Measurements from ENCODE around the gene SNX5. TPM values are rescaled to one million over a fixed set of nuclear protein-coding genes. Genes with fewer than 3 reads are reported as not detected.
A peak's percentile ranks its signal among the peaks of the same experiment; 100 is the strongest.

The SNX5 gene
- total and polyA plus RNA-seq, 2 of the 13 experiments (the other 11 are each of a cell fraction or from before 2014, with no cell fraction given) = 664 to 1,040 TPM

DNA sequence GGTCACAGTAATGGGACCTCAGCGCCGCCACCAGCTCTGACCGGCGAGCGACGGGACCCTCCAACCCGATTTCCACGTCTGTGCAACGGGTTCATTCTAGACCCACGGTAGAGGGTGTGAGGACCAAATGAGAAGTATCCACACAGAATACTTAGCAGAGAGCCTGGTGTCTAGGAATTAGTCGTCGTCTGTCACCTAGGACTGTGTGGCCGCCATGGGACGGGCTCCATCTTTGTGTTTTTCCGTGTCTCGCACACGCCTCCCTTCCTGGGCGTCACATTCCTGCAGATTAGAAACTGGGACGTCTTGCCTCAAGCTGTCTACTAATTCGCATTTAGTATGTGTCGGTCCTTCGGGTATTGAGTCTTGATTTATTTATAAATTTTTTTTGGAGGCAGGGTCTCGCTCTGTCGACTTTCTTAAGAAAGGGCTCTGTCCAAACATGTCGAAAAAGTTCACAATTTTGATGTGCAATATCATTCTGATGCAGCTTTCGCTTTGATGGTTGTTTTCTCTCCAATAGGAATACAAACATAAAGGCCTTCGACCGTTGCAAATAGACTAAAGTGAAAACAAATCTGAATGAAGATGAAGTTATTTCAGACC, 787 bp upstream of the SNX5 start (continued):
- TF ChIP-seq, protein P1, sequence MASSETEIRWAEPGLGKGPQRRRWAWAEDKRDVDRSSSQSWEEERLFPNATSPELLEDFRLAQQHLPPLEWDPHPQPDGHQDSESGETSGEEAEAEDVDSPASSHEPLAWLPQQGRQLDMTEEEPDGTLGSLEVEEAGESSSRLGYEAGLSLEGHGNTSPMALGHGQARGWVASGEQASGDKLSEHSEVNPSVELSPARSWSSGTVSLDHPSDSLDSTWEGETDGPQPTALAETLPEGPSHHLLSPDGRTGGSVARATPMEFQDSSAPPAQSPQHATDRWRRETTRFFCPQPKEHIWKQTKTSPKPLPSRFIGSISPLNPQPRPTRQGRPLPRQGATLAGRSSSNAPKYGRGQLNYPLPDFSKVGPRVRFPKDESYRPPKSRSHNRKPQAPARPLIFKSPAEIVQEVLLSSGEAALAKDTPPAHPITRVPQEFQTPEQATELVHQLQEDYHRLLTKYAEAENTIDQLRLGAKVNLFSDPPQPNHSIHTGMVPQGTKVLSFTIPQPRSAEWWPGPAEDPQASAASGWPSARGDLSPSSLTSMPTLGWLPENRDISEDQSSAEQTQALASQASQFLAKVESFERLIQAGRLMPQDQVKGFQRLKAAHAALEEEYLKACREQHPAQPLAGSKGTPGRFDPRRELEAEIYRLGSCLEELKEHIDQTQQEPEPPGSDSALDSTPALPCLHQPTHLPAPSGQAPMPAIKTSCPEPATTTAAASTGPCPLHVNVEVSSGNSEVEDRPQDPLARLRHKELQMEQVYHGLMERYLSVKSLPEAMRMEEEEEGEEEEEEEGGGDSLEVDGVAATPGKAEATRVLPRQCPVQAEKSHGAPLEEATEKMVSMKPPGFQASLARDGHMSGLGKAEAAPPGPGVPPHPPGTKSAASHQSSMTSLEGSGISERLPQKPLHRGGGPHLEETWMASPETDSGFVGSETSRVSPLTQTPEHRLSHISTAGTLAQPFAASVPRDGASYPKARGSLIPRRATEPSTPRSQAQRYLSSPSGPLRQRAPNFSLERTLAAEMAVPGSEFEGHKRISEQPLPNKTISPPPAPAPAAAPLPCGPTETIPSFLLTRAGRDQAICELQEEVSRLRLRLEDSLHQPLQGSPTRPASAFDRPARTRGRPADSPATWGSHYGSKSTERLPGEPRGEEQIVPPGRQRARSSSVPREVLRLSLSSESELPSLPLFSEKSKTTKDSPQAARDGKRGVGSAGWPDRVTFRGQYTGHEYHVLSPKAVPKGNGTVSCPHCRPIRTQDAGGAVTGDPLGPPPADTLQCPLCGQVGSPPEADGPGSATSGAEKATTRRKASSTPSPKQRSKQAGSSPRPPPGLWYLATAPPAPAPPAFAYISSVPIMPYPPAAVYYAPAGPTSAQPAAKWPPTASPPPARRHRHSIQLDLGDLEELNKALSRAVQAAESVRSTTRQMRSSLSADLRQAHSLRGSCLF (CRISPR knock-in tag; IDR thresholded peaks at IDR 0.05; ENCODE audit: borderline replicate concordance) = no peak
- no peak for TF ChIP-seq ZBTB2 (CRISPR knock-in tag; IDR thresholded peaks at IDR 0.05; ENCODE audit: low read depth)
- TF ChIP-seq RBM22 (optimal IDR thresholded peaks at IDR 0.05; ENCODE audit: low read length) = no peak
- TF ChIP-seq ZNF850 (CRISPR knock-in tag; conservative IDR thresholded peaks at IDR 0.05) = peak; percentile 62; the same call in 1 of the 2 replicates
- no peak for TF ChIP-seq MYPOP (CRISPR knock-in tag; IDR thresholded peaks at IDR 0.05)
- no peak for TF ChIP-seq ZNF451 (CRISPR knock-in tag; IDR thresholded peaks at IDR 0.05)
- TF ChIP-seq, protein P2, sequence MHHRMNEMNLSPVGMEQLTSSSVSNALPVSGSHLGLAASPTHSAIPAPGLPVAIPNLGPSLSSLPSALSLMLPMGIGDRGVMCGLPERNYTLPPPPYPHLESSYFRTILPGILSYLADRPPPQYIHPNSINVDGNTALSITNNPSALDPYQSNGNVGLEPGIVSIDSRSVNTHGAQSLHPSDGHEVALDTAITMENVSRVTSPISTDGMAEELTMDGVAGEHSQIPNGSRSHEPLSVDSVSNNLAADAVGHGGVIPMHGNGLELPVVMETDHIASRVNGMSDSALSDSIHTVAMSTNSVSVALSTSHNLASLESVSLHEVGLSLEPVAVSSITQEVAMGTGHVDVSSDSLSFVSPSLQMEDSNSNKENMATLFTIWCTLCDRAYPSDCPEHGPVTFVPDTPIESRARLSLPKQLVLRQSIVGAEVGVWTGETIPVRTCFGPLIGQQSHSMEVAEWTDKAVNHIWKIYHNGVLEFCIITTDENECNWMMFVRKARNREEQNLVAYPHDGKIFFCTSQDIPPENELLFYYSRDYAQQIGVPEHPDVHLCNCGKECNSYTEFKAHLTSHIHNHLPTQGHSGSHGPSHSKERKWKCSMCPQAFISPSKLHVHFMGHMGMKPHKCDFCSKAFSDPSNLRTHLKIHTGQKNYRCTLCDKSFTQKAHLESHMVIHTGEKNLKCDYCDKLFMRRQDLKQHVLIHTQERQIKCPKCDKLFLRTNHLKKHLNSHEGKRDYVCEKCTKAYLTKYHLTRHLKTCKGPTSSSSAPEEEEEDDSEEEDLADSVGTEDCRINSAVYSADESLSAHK (CRISPR knock-in tag; IDR thresholded peaks at IDR 0.05; ENCODE audit: borderline replicate concordance) = no peak
- TF ChIP-seq NPAS2 (CRISPR knock-in tag; IDR thresholded peaks at IDR 0.05; ENCODE audit: borderline replicate concordance) = no peak
- no peak for TF ChIP-seq KLF11 (CRISPR knock-in tag; IDR thresholded peaks at IDR 0.05)
- no peak for TF ChIP-seq MIER2 (CRISPR knock-in tag; IDR thresholded peaks at IDR 0.05)
- TF ChIP-seq FOXK2 (IDR thresholded peaks at IDR 0.05) = no peak
- 0 out of 2 replicates have a peak, but pooled peaks have one; percentile 73 for TF ChIP-seq ZNF512B (CRISPR knock-in tag; IDR thresholded peaks at IDR 0.05; ENCODE audit: borderline replicate concordance)
